Cardiac septum (tissue), 1 donor: ENCODE measurements around the gene ITPR1. TPM values are rescaled to one million over a fixed set of nuclear protein-coding genes. Genes with fewer than 3 reads are reported as not detected.

Experiments
- DNase-seq: peaks from one replicate; pipeline ENCODE4 v3.0.0-alpha.2; 2020; ENCODE audit warnings: low spot score
- intact Hi-C: fragments of 100-400 bp; cut with DNase I; formaldehyde crosslinking; loops from one replicate; pipeline ENCODE4 v1.14.0; 2022
- total RNA-seq: library from RNA; stranded (reverse); fragmentation: NEBNext Ultra II Directional; extraction: Animal tissue kit (Norgen Biotek cat#: 25700); gene quantifications from one replicate; pipeline ENCODE4 v1.2.1, GENCODE V29; 2021
- donor health status: DM: no; HTN: no; CAD: no.

ITPR1 gene
- total RNA-seq, 1 donor from 2014 or later = 19.5 TPM

DNA sequence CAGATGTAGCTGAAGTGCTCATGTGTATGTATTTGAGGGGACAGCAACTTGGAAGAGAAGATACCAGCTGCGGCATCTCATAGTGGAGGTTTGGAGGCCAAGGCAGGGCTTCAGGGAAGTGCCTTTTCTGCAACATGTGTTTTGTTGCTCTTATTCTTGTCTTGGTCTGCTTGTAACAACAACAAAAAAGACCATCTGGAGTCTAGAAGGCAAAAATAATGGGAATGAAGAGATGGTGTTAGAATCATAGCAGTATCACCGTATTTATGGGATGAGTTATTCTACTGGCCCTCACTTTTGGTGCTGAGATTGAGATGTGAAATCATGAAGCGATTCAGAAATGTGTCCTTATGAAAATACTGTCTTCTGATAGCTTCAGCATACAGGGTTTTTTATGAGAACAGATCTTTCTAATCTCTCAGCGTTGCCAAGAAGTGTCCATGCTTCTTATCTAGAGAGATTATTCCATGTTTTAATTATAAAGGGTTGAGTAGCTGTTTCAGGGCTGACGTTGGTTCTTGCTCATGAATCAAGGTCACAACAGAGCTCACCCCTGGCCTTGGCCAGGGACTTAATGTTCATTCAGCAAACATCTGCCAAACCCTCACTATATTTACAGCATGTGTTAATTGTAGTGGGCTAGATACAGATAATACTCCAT lies 58.0 kb downstream of the ITPR1 start:
- no peak for DNase-seq
- intact Hi-C loops = no loop called here

- intact Hi-C loops = no loop called here
- DNase-seq = no peak
Observed at GRCh38 chr3:4551794-4552442, 58.8 kb downstream of the ITPR1 start.

DNA sequence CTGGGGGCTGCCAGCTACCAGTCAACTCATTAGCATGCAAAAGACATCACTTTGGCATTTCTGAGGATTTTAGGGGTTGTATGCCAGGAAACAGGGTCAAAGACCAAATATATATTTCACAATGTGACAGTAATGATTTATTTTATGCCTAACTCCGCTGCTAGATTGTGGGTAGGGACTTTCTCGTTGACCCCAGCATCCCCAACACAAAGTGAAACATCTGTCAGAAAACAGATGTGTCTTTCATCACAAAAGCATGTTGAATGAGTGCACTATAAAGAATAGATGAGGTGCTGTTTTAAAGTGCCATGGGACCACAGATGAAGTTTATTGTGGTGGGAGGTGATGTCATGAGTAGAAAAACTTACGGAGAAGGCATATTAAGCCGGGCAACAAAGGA lies 59.7 kb downstream of the ITPR1 start:
- intact Hi-C loops = no loop called here

DNA sequence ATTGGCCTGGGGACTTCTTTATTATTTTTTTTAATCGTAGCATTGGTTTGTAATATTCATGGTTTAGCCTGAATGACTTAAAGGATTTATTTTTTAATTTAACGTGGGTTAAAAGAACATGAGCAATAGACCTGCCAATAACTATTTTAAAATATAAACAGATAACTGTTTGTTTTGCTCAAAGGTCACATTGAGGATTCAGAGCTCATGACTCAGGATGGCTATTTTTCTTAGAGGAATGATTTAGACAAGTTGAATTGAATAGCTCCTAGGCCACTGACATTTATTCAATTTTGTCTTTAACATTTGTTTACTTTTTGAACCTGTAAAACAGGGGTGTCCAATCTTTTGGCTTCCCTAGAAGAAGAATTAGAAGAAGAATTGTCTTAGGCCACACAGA lies 68.5 kb downstream of the ITPR1 start:
- no peak for DNase-seq
- intact Hi-C loops = no loop called here

More for the DNA sequence above, 59.7 kb downstream of the ITPR1 start:
- no peak for DNase-seq

GRCh38 chr3:4562595-4562994 lies 69.4 kb downstream of the ITPR1 start:
- no peak for DNase-seq
- intact Hi-C loops = no loop called here

- intact Hi-C loops = no loop called here
- DNase-seq = no peak
Observed at GRCh38 chr3:4564270-4564669, 71.1 kb downstream of the ITPR1 start.

DNA sequence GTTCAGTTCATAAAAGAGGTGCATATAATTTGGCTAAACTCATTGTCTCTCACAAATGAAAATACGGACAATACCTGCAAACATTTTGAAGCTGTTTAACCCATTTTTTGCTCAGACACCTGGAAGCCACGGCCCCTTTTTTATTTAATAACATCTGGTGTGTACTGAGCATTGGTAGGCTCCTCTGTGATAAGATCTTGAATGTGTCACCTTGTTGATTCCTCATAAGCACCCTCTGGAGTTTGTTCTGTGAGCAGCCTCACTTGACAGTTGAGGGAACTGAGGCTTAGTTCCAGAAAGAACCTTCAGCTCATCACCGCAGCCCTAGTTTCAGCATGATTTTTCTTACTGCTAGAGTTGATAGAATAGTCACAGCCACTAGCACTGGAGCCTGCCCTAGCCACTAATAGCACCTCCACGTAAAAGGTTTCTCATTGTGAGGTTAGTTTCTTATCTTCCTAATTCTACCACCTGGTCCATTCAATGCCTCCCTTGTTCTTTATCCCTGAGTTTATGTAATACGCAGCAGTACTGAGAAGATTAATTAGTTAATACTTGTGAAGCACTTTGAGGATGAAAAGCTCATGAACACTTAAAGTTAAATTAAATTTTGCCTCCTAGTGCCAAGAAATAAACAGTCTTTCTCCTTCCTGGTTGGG lies 71.9 kb downstream of the ITPR1 start:
- DNase-seq = no peak
- intact Hi-C loops = no loop called here

DNA sequence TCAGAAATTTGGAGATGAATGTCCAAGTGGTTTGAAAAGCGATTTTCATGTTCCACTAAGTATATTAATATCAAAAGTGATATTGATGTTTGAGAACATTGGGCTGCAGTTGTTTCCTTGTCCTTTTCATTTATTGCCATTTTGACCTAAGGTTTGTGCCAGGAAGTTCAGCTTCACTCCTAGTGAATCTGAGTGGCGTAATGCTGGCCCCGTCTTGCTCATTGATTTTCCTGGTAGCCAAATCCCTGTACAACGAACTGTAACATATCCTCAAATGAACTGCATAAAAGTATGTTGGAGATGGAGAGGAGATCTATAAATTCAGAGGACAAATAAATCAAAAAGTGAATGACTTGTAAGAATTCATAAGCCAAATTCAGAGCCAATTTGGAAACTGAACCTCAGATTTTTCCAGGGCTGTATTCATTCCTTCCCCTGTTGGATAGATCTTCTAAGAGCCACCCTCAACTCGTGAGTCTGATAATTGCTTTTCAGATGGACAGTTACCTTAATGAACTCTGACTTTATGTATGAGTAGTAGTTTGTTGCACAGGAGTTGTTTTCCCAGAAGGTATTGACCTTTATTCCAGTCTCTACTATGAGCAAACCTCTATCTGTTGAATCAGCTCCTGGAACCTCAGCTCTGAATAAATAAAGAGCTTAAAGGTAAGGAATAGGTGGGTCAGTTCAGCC lies 72.8 kb downstream of the ITPR1 start:
- no peak for DNase-seq
- intact Hi-C loops = no loop called here

DNA sequence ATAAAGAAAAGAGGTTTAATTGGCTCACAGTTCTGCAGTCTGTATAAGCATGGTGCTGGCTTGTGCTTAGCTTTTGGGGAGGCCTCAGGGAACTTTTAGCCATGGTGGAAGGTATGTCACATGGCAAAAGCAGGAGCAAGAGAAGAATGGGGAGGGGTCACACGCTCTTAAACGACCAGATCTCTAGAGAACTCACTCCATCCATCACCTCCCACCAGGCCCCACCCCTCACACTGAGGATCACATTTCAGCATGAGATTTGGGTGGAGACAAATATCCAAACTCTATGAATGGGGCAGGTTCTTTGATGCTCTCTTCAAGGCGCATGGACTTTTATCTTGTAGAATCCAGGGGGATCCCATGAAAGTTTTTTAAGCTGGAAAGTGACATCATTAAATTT lies 75.7 kb downstream of the ITPR1 start:
- DNase-seq = no peak
- intact Hi-C loops = no loop called here

DNA sequence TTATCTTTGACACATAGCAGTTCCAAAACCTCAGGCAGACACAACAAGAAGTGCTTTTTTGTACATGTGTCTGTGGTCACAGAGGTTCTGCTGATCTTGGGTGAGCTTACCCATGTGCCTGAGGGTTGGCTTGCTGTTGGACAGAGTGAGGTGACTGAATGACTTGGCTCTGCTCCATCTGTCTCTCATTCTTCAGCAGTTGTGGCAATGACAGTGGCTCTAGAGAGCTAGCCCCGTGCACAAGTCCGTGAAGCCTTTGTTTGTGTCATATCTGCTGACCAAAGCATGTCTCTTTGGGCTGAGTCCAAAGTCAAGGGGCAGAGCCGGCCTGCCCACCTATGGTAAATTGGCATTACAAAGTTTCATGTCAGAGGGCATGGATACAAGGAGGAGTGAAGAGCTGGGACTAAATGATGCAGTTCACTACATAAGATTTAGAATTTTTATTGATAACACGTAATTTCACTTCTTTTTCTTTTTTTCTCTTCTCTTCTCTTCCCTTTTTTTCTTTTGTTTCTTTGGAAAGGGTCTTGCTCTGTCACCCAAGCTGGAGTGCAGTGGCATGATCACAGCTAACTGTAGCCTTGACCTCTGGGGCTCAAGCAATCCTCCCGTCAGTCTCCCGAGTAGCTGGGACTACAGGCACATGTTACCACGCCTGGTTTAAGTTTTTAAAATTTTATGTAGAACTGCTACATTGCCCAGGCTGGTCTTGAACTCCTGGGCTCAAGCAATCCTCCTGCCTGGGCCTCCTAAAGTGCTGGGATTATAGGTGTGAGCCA lies 77.9 kb downstream of the ITPR1 start:
- intact Hi-C loops = no loop called here
- DNase-seq = no peak

DNA sequence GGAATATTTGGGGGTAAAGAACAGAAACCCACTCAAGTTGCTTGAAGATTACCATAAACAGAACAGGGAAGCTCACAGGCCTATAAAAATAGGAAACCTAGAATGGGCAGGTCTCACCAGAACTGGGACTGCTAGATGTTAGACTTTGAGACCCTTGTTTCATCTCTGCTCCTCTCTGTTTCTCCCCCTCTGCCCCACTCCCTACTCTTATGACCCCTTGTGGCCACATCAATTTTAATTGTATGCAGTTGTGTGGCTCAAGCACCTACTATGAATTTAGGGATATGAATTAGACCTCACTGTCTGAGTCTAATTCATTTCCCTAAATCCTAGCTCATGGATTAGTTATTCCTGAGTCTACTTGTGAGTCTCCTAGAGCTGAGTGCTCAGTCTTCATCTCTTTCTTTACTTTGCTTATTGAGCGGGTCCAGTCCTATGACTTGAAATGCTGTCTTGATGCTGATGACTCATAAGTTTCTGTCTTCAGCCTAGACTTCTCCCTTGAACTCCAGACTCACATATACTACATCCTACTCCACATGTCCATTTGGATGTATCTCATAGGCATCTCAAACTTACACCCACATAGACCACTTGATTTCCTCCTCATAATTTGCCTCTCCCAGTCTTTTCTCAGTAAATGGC lies 78.7 kb downstream of the ITPR1 start:
- intact Hi-C loops = no loop called here

DNA sequence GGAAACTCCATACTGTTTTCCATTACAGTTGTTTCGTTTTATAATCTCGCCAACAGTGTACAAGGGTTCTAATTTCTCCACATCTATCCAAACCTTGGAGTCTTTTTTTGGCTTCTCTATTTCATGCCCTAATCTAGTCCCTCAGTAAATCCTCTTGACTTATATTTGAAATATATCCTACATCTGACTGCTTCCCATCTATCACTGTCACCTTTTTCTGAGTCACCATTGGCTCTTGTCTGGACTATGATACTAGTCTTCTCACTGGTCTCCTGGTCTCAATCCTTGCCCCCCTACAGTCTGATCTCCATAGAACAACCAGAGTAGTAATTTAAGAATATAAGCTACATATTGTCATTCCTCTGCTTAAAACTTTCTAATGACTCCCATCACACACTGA lies 80.0 kb downstream of the ITPR1 start:
- no peak for DNase-seq
- intact Hi-C loops = no loop called here

More for the DNA sequence above, 78.7 kb downstream of the ITPR1 start:
- DNase-seq = no peak

DNA sequence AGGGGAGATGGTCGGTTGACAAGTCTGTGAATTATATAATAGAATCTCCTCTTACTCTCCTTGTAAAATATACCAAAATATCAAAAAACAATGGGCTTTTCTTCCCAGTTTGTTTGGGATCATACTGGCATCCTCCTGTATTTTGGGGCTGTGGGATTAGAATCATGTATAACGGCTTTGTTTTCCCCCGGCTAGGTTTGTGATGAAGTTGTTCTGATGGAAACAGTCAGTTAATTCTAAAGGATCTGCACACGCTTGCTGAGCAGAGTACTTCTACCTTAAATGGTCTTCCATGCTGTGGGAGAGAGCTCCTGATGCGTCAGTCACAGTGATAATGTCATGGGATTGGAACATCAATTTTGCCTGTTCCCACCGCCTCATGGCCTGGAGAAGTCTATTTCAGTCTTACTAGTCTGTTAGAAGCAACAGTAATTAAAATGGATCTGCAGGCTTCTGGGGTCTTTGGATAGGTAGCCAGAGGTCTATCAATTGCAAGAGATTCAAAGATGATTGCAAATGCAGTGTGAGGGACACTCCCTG lies 81.3 kb downstream of the ITPR1 start:
- DNase-seq = no peak
- intact Hi-C loops = no loop called here

DNA sequence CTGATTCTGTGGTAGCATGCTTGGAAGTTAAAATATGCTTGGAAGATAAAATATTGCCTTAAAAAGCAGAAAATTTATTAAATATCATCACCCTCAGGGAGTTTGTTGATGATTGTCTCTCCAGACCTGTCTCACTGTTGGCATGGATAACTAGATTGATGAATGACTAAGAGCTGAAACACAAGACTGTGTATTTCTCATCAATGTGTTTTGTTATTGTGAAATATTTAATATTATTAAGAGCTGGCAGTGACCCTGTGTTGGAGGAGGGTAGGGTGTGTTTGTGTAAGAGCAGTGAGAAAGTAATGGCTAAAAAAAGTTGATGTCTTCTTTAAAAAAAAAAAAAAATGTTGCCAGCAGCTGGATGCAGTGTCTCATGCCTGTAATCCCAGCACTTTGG lies 82.2 kb downstream of the ITPR1 start:
- intact Hi-C loops = no loop called here

DNA sequence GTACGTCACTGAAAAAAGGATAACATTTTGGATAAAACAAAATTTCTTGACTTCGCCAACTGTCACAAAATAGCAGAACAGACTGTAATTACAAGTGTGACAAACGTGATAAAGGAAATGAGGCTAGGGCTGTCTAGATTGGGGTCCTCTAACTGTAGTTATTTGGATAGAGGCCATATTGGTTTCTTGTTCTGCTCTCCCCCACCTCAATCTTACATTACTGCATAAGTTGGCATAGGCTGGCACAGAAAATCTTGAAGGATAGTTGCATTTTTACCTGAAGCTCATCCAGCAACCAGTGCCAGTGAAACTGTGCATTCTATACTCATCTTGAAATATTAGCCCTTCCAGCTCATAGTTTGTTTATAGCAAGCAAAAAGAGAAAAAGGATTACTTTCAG lies 84.6 kb downstream of the ITPR1 start:
- no peak for DNase-seq
- intact Hi-C loops = no loop called here

More for the DNA sequence above, 82.2 kb downstream of the ITPR1 start:
- no peak for DNase-seq

DNA sequence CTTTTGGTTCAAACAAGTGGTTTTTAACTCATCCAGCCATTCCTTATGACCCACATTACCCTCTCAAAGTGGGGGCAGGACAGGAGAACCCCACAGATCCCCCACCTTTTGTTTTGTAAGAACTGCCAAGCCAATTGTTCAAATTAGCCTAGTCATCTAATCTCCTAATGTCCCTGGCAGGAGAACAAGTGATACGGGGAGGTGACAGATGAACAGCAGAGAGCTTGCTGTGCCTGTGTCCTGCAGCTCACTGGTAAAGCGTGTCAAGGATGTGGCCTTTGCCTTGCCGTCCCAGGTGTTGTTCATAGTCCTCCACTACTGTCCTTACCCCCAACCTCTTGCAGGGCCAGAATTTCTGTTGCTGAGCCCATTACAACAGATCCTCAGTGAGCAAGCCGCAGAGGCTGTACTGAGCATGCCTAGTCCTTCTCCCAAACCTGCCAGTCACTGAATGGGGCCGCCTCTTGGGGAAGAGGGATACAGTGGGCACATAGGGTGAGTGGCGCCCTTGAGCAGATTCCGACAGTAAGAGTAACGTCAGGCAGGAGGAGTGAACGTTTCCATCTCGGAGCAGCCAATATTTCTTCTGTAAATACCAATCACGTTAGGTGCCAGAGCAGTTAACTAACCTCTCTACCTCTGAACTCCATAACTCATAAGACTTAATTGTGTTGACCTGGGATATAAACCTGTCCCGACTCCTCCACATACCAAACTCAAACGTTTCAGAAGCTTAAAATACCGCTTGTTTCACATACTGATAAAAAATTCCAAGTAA lies 87.4 kb downstream of the ITPR1 start:
- intact Hi-C loops = loop anchor here (5.0 kb wide), 1 partner anchor 88 kb away; the partner anchor contains the start of gene ITPR1
- no peak for DNase-seq

DNA sequence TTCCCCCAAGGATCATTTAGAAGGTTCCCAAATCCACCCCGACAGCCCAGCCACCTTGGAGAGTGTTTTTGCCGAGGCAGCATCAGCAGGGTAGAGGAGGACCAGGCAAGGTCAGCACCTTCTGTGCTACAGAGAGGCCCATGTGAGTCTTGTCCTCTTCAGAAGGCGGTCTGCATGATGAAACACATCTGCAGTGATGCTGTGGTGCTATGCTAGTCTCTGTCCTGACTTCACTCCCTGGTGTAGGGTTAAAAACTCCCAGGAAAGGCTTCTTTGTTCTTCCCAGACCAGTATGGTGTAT lies 87.9 kb downstream of the ITPR1 start:
- intact Hi-C loops = loop anchor here (5.0 kb wide), 1 partner anchor 89 kb away; the partner anchor contains the start of gene ITPR1
- DNase-seq = no peak

DNA sequence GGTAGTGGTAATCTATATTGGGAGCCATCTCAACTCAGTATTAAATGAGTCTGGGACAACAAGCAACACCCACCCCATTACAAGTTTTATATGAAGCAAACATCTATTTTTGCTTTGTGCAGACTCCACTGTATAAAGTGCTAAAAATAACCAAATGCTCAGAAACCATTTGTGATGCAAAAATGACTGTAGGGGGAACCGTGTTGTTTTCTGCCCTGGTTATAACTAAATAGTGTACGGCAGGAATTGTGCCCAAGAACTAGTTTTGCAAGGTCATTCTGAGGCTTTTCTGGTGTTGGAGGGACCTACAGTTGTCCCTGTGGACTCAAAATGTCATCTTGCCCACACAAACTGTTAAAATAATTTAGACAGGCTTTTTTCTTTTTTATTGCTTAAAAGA lies 88.3 kb downstream of the ITPR1 start:
- DNase-seq = no peak
- intact Hi-C loops = loop anchor here (5.0 kb wide), 1 partner anchor 89 kb away; the partner anchor contains the start of gene ITPR1
